HEK293 (cell line): ENCODE results near the gene JOSD1.

Source experiments
- GLIS1 ChIP-seq: fragments of 450-650 bp; formaldehyde crosslinking; IDR thresholded peaks from 2 replicates; pipeline ENCODE4 v1.5.1; 2016; ENCODE audit warnings: missing biosample characterization, missing genetic modification characterization
- HOXC10 ChIP-seq: sonication (generic); formaldehyde crosslinking; IDR thresholded peaks from 2 replicates; pipeline ENCODE4 v1.8.1; 2023; ENCODE audit warnings: mild to moderate bottlenecking, missing genetic modification reagents
- KLF10 ChIP-seq: fragments of 450-650 bp; IDR thresholded peaks from 2 replicates; pipeline ENCODE4 v1.5.1; 2018; ENCODE audit warnings: missing biosample characterization, mild to moderate bottlenecking, missing genetic modification characterization
- PBX3 ChIP-seq: sonication (generic); formaldehyde crosslinking; IDR thresholded peaks from 2 replicates; pipeline ENCODE4 v1.8.1; 2022; ENCODE audit warnings: mild to moderate bottlenecking, moderate library complexity, missing genetic modification reagents
- TCF7L2 ChIP-seq: IDR thresholded peaks from 2 replicates; pipeline ENCODE4 v1.6.1; 2011; ENCODE audit warnings: low read depth, mild to moderate bottlenecking, inconsistent platforms, low read length, moderate library complexity, borderline replicate concordance
- ZEB2 ChIP-seq: fragments of 450-650 bp; formaldehyde crosslinking; IDR thresholded peaks from 2 replicates; pipeline ENCODE4 v1.5.1; 2016; ENCODE audit warnings: missing biosample characterization, missing genetic modification characterization
- ZFHX2 ChIP-seq: fragments of 450-650 bp; formaldehyde crosslinking; conservative IDR thresholded peaks from 2 replicates; pipeline ENCODE4 v1.5.1; 2016; ENCODE audit warnings: missing biosample characterization, missing genetic modification characterization
- ZNF10 ChIP-seq: fragments of 450-650 bp; formaldehyde crosslinking; IDR thresholded peaks from 2 replicates; pipeline ENCODE4 v1.5.1; 2017; ENCODE audit warnings: missing biosample characterization, missing genetic modification characterization
- ZNF140 ChIP-seq: fragments of 450-650 bp; formaldehyde crosslinking; IDR thresholded peaks from 2 replicates; pipeline ENCODE4 v1.5.1; 2016; ENCODE audit warnings: missing biosample characterization, missing genetic modification characterization
- ZNF16 ChIP-seq: fragments of 450-650 bp; formaldehyde crosslinking; IDR thresholded peaks from 2 replicates; pipeline ENCODE4 v1.5.1; 2016; ENCODE audit warnings: low read depth, missing biosample characterization, missing genetic modification characterization
- ZNF221 ChIP-seq: fragments of 450-650 bp; formaldehyde crosslinking; IDR thresholded peaks from 2 replicates; pipeline ENCODE4 v1.5.1; 2017; ENCODE audit warnings: missing biosample characterization, missing genetic modification characterization, borderline replicate concordance
- ZNF248 ChIP-seq: fragments of 450-650 bp; formaldehyde crosslinking; IDR thresholded peaks from 2 replicates; pipeline ENCODE4 v1.5.1; 2017; ENCODE audit warnings: missing biosample characterization, missing genetic modification characterization
- ZNF341 ChIP-seq: fragments of 450-650 bp; formaldehyde crosslinking; IDR thresholded peaks from 2 replicates; pipeline ENCODE4; 2016; ENCODE audit warnings: low read depth, missing biosample characterization, missing genetic modification characterization
- ZNF398 ChIP-seq: fragments of 450-650 bp; formaldehyde crosslinking; IDR thresholded peaks from 2 replicates; pipeline ENCODE4 v1.5.1; 2017; ENCODE audit warnings: missing biosample characterization, missing genetic modification characterization
- ZNF473 ChIP-seq: fragments of 450-650 bp; formaldehyde crosslinking; IDR thresholded peaks from 2 replicates; pipeline ENCODE4 v1.5.1; 2017; ENCODE audit warnings: missing biosample characterization, missing genetic modification characterization
- ZNF501 ChIP-seq: fragments of 450-650 bp; formaldehyde crosslinking; IDR thresholded peaks from 2 replicates; pipeline ENCODE4 v1.5.1; 2016; ENCODE audit warnings: missing biosample characterization, missing genetic modification characterization
- ZNF521 ChIP-seq: fragments of 450-650 bp; formaldehyde crosslinking; IDR thresholded peaks from 2 replicates; pipeline ENCODE4 v1.5.1; 2017; ENCODE audit warnings: missing biosample characterization, mild to moderate bottlenecking, missing genetic modification characterization
- ZNF560 ChIP-seq: fragments of 450-650 bp; formaldehyde crosslinking; IDR thresholded peaks from 2 replicates; pipeline ENCODE4 v1.5.1; 2017; ENCODE audit warnings: missing biosample characterization, missing genetic modification characterization, borderline replicate concordance
- ZNF610 ChIP-seq: fragments of 450-650 bp; formaldehyde crosslinking; IDR thresholded peaks from 2 replicates; pipeline ENCODE4 v1.5.1; 2016; ENCODE audit warnings: missing biosample characterization, missing genetic modification characterization, borderline replicate concordance
- ZNF624 ChIP-seq: fragments of 450-650 bp; formaldehyde crosslinking; IDR thresholded peaks from 2 replicates; pipeline ENCODE4 v1.5.1; 2017; ENCODE audit warnings: missing biosample characterization, missing genetic modification characterization
- ZNF626 ChIP-seq: fragments of 450-650 bp; sonication (Bioruptor Pico); formaldehyde crosslinking; IDR thresholded peaks from 2 replicates; pipeline ENCODE4 v1.5.1; 2018; ENCODE audit warnings: missing biosample characterization, missing genetic modification characterization, inconsistent platforms
- ZNF639 ChIP-seq: fragments of 450-650 bp; formaldehyde crosslinking; IDR thresholded peaks from 2 replicates; pipeline ENCODE4 v1.5.1; 2016; ENCODE audit warnings: missing biosample characterization, missing genetic modification characterization
- ZNF660 ChIP-seq: fragments of 450-650 bp; IDR thresholded peaks from 2 replicates; pipeline ENCODE4 v1.5.1; 2018; ENCODE audit warnings: missing biosample characterization, mild to moderate bottlenecking, missing genetic modification characterization
- ZNF692 ChIP-seq: fragments of 450-650 bp; formaldehyde crosslinking; IDR thresholded peaks from 2 replicates; pipeline ENCODE4 v1.5.1; 2016; ENCODE audit warnings: missing biosample characterization, missing genetic modification characterization
- ZNF701 ChIP-seq: fragments of 450-650 bp; formaldehyde crosslinking; IDR thresholded peaks from 2 replicates; pipeline ENCODE4 v1.5.1; 2016; ENCODE audit warnings: missing biosample characterization, missing genetic modification characterization
- ZNF791 ChIP-seq: fragments of 450-650 bp; formaldehyde crosslinking; IDR thresholded peaks from 2 replicates; pipeline ENCODE4 v1.5.1; 2016; ENCODE audit warnings: missing biosample characterization, missing genetic modification characterization
- ZNF837 ChIP-seq: fragments of 450-650 bp; formaldehyde crosslinking; IDR thresholded peaks from 2 replicates; pipeline ENCODE4 v1.5.1; 2016; ENCODE audit warnings: missing biosample characterization, missing genetic modification characterization
- TF ChIP-seq, protein P1 (sequence below): fragments of 450-650 bp; formaldehyde crosslinking; IDR thresholded peaks from 2 replicates; pipeline ENCODE4 v1.5.1; 2016; ENCODE audit warnings: missing biosample characterization, missing genetic modification characterization
- TF ChIP-seq, protein P2 (sequence below): fragments of 450-650 bp; formaldehyde crosslinking; IDR thresholded peaks from 2 replicates; pipeline ENCODE4 v1.5.1; 2017; ENCODE audit warnings: missing biosample characterization, missing genetic modification characterization

Gene JOSD1

DNA sequence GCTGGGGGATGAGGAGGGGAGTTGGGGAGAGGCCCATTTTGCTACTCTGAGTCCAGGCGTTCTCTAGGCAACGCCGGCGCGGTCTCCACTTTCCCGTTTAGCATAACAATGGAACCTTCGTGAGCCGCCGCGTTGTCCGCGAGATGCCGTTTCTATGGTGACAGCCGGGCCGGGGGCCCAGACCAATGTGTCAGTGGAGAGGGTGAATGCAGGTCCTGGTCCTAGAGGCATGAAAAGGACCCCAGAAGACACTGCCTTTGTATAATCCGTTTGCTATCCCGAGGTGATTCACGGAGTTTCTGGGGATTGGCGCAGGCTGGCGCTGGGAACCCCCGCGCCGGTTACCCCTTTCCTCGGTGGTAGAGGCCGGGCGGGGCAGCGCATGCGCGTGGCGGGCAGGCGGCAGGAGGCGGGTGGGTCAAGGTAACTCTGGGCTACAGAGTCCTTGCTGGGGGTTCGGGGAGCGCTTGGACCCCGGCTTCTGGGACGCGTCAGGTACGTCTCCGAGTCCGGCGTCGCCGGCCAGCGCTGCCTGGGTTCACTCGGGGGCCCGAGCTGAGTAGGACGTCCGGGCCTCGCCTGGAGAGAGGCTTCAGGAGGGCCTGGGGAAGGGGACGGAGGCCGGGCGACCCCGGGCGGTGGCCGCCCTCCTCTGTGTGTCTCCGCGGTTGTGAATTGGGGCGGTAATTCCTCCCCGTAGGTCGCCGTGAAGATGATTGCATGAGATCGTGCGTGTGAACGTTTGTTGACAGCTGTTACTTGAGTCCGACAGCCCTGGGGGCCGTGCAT, 44.3 kb downstream of the JOSD1 start, which contains the start of the genes CBY1 and FAM227A (continued):
- TF ChIP-seq ZNF140 (tag by site-specific recombination) (no peak), GLIS1 (tag by site-specific recombination) (peak; percentile 92), HOXC10 (CRISPR knock-in tag) (no peak), ZNF660 (tag by site-specific recombination) (peak; percentile 71), ZNF221 (tag by site-specific recombination) (no peak), ZNF248 (tag by site-specific recombination) (no peak), ZNF10 (no peak), KLF10 (peak; percentile 7; the same call in 1 of the 2 replicates), ZEB2 (peak; percentile 47), ZNF501 (peak; percentile 18; the same call in 1 of the 2 replicates), PBX3 (CRISPR knock-in tag) (no peak; the same call in 1 of the 2 replicates), TCF7L2 (peak; percentile 72), ZNF398 (tag by site-specific recombination) (peak; percentile 28; the same call in 1 of the 2 replicates), ZNF791 (no peak), ZNF692 (peak; percentile 29), ZNF837 (tag by site-specific recombination) (no peak), ZNF16 (tag by site-specific recombination) (no peak), ZNF624 (tag by site-specific recombination) (no peak), ZNF639 (tag by site-specific recombination) (0 out of 2 replicates have a peak, but pooled peaks have one; percentile 11), ZNF610 (tag by site-specific recombination) (no peak), ZNF560 (no peak), ZFHX2 (tag by site-specific recombination) (no peak), ZNF341 (tag by site-specific recombination) (peak; percentile 76), ZNF521 (tag by site-specific recombination) (no peak), ZNF701 (tag by site-specific recombination) (no peak), ZNF473 (tag by site-specific recombination) (no peak), ZNF626 (tag by site-specific recombination) (no peak)
- TF ChIP-seq, protein P1, sequence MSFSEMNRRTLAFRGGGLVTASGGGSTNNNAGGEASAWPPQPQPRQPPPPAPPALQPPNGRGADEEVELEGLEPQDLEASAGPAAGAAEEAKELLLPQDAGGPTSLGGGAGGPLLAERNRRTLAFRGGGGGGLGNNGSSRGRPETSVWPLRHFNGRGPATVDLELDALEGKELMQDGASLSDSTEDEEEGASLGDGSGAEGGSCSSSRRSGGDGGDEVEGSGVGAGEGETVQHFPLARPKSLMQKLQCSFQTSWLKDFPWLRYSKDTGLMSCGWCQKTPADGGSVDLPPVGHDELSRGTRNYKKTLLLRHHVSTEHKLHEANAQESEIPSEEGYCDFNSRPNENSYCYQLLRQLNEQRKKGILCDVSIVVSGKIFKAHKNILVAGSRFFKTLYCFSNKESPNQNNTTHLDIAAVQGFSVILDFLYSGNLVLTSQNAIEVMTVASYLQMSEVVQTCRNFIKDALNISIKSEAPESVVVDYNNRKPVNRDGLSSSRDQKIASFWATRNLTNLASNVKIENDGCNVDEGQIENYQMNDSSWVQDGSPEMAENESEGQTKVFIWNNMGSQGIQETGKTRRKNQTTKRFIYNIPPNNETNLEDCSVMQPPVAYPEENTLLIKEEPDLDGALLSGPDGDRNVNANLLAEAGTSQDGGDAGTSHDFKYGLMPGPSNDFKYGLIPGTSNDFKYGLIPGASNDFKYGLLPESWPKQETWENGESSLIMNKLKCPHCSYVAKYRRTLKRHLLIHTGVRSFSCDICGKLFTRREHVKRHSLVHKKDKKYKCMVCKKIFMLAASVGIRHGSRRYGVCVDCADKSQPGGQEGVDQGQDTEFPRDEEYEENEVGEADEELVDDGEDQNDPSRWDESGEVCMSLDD (tag by site-specific recombination), result peak; percentile 75
- TF ChIP-seq, protein P2, sequence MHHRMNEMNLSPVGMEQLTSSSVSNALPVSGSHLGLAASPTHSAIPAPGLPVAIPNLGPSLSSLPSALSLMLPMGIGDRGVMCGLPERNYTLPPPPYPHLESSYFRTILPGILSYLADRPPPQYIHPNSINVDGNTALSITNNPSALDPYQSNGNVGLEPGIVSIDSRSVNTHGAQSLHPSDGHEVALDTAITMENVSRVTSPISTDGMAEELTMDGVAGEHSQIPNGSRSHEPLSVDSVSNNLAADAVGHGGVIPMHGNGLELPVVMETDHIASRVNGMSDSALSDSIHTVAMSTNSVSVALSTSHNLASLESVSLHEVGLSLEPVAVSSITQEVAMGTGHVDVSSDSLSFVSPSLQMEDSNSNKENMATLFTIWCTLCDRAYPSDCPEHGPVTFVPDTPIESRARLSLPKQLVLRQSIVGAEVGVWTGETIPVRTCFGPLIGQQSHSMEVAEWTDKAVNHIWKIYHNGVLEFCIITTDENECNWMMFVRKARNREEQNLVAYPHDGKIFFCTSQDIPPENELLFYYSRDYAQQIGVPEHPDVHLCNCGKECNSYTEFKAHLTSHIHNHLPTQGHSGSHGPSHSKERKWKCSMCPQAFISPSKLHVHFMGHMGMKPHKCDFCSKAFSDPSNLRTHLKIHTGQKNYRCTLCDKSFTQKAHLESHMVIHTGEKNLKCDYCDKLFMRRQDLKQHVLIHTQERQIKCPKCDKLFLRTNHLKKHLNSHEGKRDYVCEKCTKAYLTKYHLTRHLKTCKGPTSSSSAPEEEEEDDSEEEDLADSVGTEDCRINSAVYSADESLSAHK (tag by site-specific recombination), result no peak; the same call in 1 of the 2 replicates
